Natural killer cell (primary cell): ENCODE measurements around the gene XAGE2. TPM values are rescaled to one million over a fixed set of nuclear protein-coding genes. Genes with fewer than 3 reads are reported as not detected.

Experiments used
- ATAC-seq, 3 donors: fragments of 150-1000 bp in 2 of 3; fragments of 200-7000 bp in 1 of 3; cut with Tn5 transposase; 1 replicate in 1 of 3; 2 replicates in 2 of 3; pipeline ENCODE4 v1.10.0; 2021; ENCODE audit warnings: mild to moderate bottlenecking in 2 of 3, moderate library complexity in 2 of 3
- DNase-seq, 2 donors: peaks; one replicate each; pipeline versions ENCODE4 v3.0.0 to v3.0.0-alpha.2; 2013 to 2021; ENCODE audit warnings: mixed read lengths in 1 of 2
- H3K27ac ChIP-seq: one replicate; pipeline ENCODE4 v1.5.1; 2013; ENCODE audit warnings: mild to moderate bottlenecking, low read length
- H3K27me3 ChIP-seq: one replicate; pipeline ENCODE4 v1.6.1; 2013; ENCODE audit warnings: low read length; ENCODE audit not compliant: control insufficient read depth, insufficient read depth
- H3K36me3 ChIP-seq: one replicate; pipeline ENCODE4 v1.6.1; 2013; ENCODE audit warnings: low read length; ENCODE audit not compliant: control insufficient read depth, insufficient read depth
- H3K4me1 ChIP-seq: one replicate; pipeline ENCODE4 v1.6.1; 2013; ENCODE audit warnings: low read length; ENCODE audit not compliant: control insufficient read depth, insufficient read depth
- H3K4me3 ChIP-seq: one replicate; pipeline ENCODE4 v1.5.1; 2013; ENCODE audit warnings: low read length
- H3K9me3 ChIP-seq: one replicate; pipeline ENCODE4 v1.6.1; 2013; ENCODE audit warnings: low read length; ENCODE audit not compliant: control insufficient read depth, insufficient read depth
- H3K27ac Mint-ChIP-seq, 2 donors: one replicate each; pipeline ENCODE4 v1.8.0; 2022; ENCODE audit warnings: mild to moderate bottlenecking in 2 of 2, mixed read lengths in 2 of 2, moderate library complexity in 1 of 2
- H3K27me3 Mint-ChIP-seq, 2 donors: one replicate each; pipeline ENCODE4 v1.8.0; 2022; ENCODE audit warnings: low read depth in 2 of 2, mixed read lengths in 2 of 2
- H3K36me3 Mint-ChIP-seq: one replicate; pipeline ENCODE4 v1.8.0; 2022; ENCODE audit warnings: mixed read lengths
- H3K4me1 Mint-ChIP-seq, 2 donors: one replicate each; pipeline ENCODE4 v1.8.0; 2022; ENCODE audit warnings: mixed read lengths in 2 of 2
- H3K4me3 Mint-ChIP-seq: one replicate; pipeline ENCODE4 v1.8.0; 2022; ENCODE audit warnings: mild to moderate bottlenecking, moderate library complexity, mixed read lengths
- H3K9me3 Mint-ChIP-seq, 2 donors: one replicate each; pipeline ENCODE4 v1.8.0; 2022; ENCODE audit warnings: mixed read lengths in 2 of 2
- WGBS: methylation state at CpG from one replicate; pipeline ENCODE4 v1.1.7; 2013; ENCODE audit warnings: missing lambda C conversion rate; ENCODE audit not compliant: insufficient coverage; 5-methylcytosine and 5-hydroxymethylcytosine counted together
- intact Hi-C: fragments of 100-400 bp; cut with micrococcal nuclease; formaldehyde crosslinking; loops from one replicate; pipeline ENCODE4 v1.14.2; 2022
- total RNA-seq, 4 donors: library from RNA; stranded (reverse); fragments of 120-200 nt in 1 of 4; gene quantifications; one replicate each; pipeline versions ENCODE4 v1.2.3 to v1.2.4, GENCODE V29; 2013 to 2022
- TF ChIP-seq, protein P1 (sequence below): fragments of 200-600 bp; IDR thresholded peaks from one replicate; pipeline ENCODE4 v1.8.0; 2022; ENCODE audit warnings: antibody characterized with exemption

The XAGE2 gene
- total RNA-seq, 3 donors from 2014 or later (not counting 1 experiment from before 2014, with no cell fraction given): not detected

DNA sequence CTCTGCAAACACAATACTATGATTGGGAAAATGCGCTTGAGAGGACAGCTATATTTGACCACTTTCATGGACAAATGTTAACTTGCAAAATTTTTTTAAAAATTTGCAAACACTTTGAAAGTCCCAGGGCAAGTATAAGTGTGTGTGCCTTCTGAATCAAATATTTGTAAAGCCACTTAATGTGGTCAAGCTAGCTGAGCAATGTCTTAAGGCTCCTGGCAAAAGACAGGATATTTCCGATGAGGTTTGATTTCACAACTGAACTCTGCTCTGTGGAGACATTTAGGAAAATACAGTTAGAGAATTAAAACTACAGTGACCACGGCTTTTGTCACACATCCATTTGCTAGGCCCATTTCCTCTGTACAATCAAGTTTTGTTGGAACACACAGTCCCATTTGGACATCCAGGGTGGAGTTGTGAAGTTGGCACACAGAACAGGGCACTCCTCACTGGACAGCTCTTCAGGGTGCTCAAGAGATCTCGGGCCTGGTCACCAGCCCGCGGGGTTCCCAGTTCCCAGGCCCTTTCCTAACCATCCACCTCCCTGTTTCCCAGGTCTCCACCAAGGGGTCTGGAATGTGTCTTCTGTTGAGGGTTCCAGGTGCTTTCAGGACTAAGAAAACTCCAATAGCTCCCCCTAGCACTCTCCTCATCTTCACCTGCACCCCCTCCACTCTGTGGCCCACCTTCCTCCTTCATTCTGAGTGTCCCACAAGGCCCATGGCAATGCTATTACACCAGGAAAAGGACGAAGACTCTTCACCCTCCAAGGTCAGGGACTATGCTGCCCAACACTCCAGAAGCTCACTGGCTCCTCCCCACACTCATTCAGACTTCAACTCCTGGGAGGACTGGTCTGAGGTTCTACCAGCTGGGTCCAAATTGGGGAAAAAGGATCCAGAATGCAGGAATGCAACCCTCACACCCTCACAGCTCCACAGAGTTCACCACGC is 41.9 kb downstream of the XAGE2 start:
- Mint-ChIP-seq H3K4me1 (no peaks in the 10 kb centered on the region), H3K4me3 (no peak overlapping the region), H3K27ac (no peak overlapping the region), H3K27me3 (peaks cover 0 to 42% of the 10 kb centered on the region in 2 donors), H3K36me3 (no peaks in the 10 kb centered on the region), H3K9me3 (no peaks in the 10 kb centered on the region)
- Histone ChIP-seq H3K27me3 (no peaks in the 10 kb centered on the region), H3K9me3 (no peaks in the 10 kb centered on the region), H3K4me3 (no peak overlapping the region), H3K27ac (no peak overlapping the region), H3K4me1 (no peaks in the 10 kb centered on the region), H3K36me3 (no peaks in the 10 kb centered on the region)
- WGBS: 84% methylated on average over 6 of the region's 8 CpGs
- DNase-seq (no peak), ATAC-seq (no peak)
- TF ChIP-seq, protein P1, sequence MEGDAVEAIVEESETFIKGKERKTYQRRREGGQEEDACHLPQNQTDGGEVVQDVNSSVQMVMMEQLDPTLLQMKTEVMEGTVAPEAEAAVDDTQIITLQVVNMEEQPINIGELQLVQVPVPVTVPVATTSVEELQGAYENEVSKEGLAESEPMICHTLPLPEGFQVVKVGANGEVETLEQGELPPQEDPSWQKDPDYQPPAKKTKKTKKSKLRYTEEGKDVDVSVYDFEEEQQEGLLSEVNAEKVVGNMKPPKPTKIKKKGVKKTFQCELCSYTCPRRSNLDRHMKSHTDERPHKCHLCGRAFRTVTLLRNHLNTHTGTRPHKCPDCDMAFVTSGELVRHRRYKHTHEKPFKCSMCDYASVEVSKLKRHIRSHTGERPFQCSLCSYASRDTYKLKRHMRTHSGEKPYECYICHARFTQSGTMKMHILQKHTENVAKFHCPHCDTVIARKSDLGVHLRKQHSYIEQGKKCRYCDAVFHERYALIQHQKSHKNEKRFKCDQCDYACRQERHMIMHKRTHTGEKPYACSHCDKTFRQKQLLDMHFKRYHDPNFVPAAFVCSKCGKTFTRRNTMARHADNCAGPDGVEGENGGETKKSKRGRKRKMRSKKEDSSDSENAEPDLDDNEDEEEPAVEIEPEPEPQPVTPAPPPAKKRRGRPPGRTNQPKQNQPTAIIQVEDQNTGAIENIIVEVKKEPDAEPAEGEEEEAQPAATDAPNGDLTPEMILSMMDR: no peak
- intact Hi-C loops: no loop called here

DNA sequence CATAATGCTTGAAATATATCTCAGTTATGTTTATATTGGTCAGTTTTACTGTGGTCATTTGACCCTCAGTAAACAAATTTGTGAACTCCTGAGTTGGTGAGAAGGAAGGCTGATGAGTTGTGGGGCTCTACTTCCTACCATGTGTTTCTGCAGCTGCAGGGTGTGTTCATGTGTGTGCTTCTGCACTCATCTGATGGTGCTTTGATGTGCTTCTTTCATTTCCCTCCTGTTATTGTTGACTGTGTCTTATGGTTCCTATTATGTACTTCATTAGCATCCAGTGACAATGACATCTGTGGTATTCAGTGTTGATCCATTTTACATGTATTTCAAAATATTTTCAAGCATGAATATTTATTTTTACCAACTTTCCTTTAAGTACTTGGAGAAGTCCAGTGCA is 46.5 kb downstream of the XAGE2 start:
- H3K9me3 ChIP-seq: no peaks in the 10 kb centered on the region
- H3K27me3 ChIP-seq: no peaks in the 10 kb centered on the region
- no peaks in the 10 kb centered on the region for H3K36me3 ChIP-seq
- Mint-ChIP-seq H3K27me3 (peaks cover 3 to 33% of the 10 kb centered on the region in 2 donors), H3K27ac (no peak overlapping the region), H3K36me3 (no peaks in the 10 kb centered on the region), H3K4me3 (no peak overlapping the region), H3K9me3 (no peaks in the 10 kb centered on the region), H3K4me1 (no peaks in the 10 kb centered on the region)
- ATAC-seq (no peak), DNase-seq (no peak)
- TF ChIP-seq, protein P1: no peak
- intact Hi-C loops: no loop called here
- H3K27ac ChIP-seq: no peak overlapping the region
- no peaks in the 10 kb centered on the region for H3K4me1 ChIP-seq
- H3K4me3 ChIP-seq: no peak overlapping the region

DNA sequence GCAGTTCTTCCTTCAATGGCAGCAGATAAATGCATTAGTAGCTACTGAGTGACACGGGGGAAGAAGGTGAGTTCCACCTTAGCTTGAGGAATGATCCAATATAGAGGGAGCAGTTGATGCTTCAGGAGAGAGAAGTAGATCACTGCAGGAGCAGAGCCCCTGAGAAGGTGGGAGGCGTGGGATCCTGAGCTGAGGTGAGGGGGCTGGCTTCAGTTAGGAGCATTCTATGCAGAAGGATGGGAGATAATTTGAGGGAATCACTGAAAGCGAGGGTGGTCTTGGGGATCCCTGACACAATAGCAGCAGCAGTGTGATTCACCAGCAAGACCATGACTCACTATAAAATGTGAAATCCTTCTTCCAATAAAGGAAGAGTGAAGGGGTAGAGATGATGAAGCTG is 48.0 kb downstream of the XAGE2 start:
- H3K9me3 ChIP-seq: no peaks in the 10 kb centered on the region
- H3K36me3 Mint-ChIP-seq: no peaks in the 10 kb centered on the region
- no peaks in the 10 kb centered on the region for H3K4me1 ChIP-seq
- no peak overlapping the region for H3K4me3 ChIP-seq
- peaks cover 3 to 24% of the 10 kb centered on the region in 2 donors for H3K27me3 Mint-ChIP-seq
- intact Hi-C loops: no loop called here
- H3K27ac Mint-ChIP-seq: no peak overlapping the region
- H3K36me3 ChIP-seq: no peaks in the 10 kb centered on the region
- no peak for ATAC-seq
- no peaks in the 10 kb centered on the region for H3K27me3 ChIP-seq
- WGBS: 88% methylated on average over 2 of the region's 3 CpGs
- TF ChIP-seq, protein P1: no peak
- no peak overlapping the region for H3K27ac ChIP-seq
- H3K4me3 Mint-ChIP-seq: no peak overlapping the region
- no peaks in the 10 kb centered on the region for H3K9me3 Mint-ChIP-seq
- DNase-seq: no peak
- H3K4me1 Mint-ChIP-seq: no peaks in the 10 kb centered on the region
